ENCODE data around the gene TTYH3. TPM values are rescaled to one million over a fixed set of nuclear protein-coding genes. Genes with fewer than 3 reads are reported as not detected.
"Not testable (repeated sequence)": the region's sequence is repeated elsewhere in the genome, so short reads cannot be mapped to it uniquely, and the experiment has no call there.

TTYH3 gene
- total and polyA plus RNA-seq, 7 experiments from 2014 or later = 0.53 to 115 (median 18.1) TPM

DNA sequence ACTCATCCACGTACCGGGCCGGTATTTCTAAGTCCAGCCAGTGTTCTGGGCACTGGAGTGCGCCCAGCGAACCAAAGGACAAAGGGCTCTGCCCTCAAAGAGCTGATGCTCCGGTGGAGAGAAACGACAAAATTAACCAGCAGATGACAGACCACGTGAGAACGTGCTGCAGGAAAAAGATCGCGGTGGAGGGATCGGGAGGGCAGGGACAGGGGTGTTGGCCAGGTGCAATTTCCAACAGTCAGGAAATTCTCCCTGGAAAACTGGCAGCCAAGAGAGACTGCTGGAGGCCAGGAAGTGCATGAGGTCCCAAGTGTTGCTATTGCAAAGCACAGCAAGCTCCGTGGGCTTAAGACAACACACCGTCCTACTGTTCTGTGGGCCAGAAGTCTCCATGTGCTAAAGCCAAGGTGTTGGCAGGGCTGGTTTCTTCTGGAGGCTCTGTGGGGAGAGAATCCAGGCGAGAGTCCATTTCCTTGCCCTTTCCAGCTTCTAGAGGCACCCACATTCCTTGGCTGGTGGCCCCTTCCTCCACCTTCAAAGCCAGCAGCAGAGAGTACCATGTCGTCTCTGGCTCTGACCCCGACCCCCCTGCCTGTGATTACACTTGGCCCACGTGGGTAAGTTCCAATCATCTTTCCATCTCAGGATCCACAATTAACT is 34.9 kb downstream of the TTYH3 start:
- no peak for DNase-seq

DNA sequence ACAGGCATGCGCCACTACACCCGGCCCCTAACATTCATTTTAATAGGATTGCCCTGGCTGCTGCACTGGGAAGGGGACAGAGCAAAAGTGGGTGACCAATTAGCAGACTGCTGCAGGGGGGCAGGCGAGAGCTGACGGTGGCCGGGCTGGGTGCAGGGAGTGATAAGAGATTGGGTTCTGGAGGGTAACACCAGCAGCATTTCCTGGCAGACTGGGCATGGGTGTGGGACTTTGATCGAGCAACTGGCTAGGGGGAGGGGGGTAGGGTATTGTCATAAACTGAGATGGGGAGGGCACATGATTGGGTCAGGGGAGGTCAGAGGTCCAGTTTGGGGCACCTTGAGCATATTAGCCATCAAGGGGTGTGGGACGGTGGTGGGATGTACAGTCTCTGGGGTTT is 36.1 kb downstream of the TTYH3 start:
- ATAC-seq = no peak
- peaks cover 6% of the 10 kb centered on the region in 2 donors for H3K4me1 ChIP-seq (ENCODE audit: control insufficient read depth in 2 of 2, insufficient read depth in 2 of 2, low read length in 2 of 2)
- Mint-ChIP-seq H3K27me3 (peaks cover 0 to 21% (median 4%) of the 10 kb centered on the region in 5 donors), H3K27ac (peak overlapping the region in 1 of 9 donors; percentile 43), H3K9me3 (no peaks in the 10 kb centered on the region), H3K4me3 (no peak overlapping the region), H3K4me1 (peaks cover 0 to 13% (median 4%) of the 10 kb centered on the region in 7 donors), H3K36me3 (no peaks in the 10 kb centered on the region)
- DNase-seq = no peak
- no peaks in the 10 kb centered on the region for H3K36me3 ChIP-seq (ENCODE audit: control insufficient read depth in 2 of 3, insufficient read depth in 3 of 3, low read length in 3 of 3)
- POLR2A ChIA-PET = no interaction called here
- no peak overlapping the region for H3K4me3 ChIP-seq (ENCODE audit: low read length)
- no peaks in the 10 kb centered on the region for H3K27me3 ChIP-seq (ENCODE audit: control insufficient read depth in 2 of 2, insufficient read depth in 2 of 2, low read length in 2 of 2)
- intact Hi-C loops (cut with micrococcal nuclease) = no loop called here
- H3K27ac ChIP-seq (ENCODE audit: low read depth, low read length) = no peak overlapping the region
- no peaks in the 10 kb centered on the region for H3K9me3 ChIP-seq (ENCODE audit: control insufficient read depth in 2 of 3, low read length in 3 of 3)
- CTCF ChIA-PET = interaction anchor here (0.6 to 1.4 kb wide), 3 partner anchors 40 to 744 kb away, joined by 5 to 6 read pairs (median 5); no protein-coding TSS in a partner anchor

More for the DNA sequence above, 34.9 kb downstream of the TTYH3 start:
- ChIA-PET CTCF (interaction anchor here (1.4 kb wide), 1 partner anchor 43 kb away, joined by 5 read pairs; no protein-coding TSS in a partner anchor), POLR2A (no interaction called here)
- peak overlapping the region in 1 of 9 donors; percentile 62 for H3K27ac Mint-ChIP-seq
- no peaks in the 10 kb centered on the region for H3K27me3 ChIP-seq (ENCODE audit: control insufficient read depth in 2 of 2, insufficient read depth in 2 of 2, low read length in 2 of 2)
- peaks cover 6% of the 10 kb centered on the region in 2 donors for H3K4me1 ChIP-seq (ENCODE audit: control insufficient read depth in 2 of 2, insufficient read depth in 2 of 2, low read length in 2 of 2)
- H3K36me3 ChIP-seq (ENCODE audit: control insufficient read depth in 2 of 3, insufficient read depth in 3 of 3, low read length in 3 of 3) = no peaks in the 10 kb centered on the region
- intact Hi-C loops (cut with micrococcal nuclease) = no loop called here
- no peaks in the 10 kb centered on the region for H3K9me3 ChIP-seq (ENCODE audit: control insufficient read depth in 2 of 3, low read length in 3 of 3)
- no peaks in the 10 kb centered on the region for H3K36me3 Mint-ChIP-seq
- ATAC-seq = no peak
- H3K9me3 Mint-ChIP-seq = no peaks in the 10 kb centered on the region
- H3K27me3 Mint-ChIP-seq = peaks cover 0 to 21% (median 4%) of the 10 kb centered on the region in 5 donors
- H3K4me1 Mint-ChIP-seq = peaks cover 0 to 14% (median 4%) of the 10 kb centered on the region in 7 donors
- H3K4me3 Mint-ChIP-seq = no peak overlapping the region
- no peak overlapping the region for H3K27ac ChIP-seq (ENCODE audit: low read depth, low read length)
- no peak overlapping the region for H3K4me3 ChIP-seq (ENCODE audit: low read length)

DNA sequence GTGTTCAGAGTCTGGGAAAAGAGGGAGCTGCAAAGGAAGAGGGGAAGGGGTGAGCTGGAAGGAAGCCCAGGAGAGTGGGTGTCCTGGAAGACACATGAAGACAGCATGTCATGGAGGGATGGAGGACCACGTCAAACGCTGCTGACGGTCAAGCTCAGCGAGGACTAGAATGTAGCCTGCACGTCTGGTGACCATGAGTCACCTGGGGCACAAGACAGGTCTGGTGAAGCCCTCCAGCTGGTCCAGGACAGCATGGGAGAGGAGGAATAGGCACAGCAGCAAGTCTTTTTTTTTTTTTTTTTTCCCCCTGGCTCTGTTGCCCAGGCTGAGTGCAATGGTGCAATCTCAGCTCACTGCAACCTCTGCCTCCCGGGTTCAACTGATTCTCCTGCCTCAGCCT is 36.6 kb downstream of the TTYH3 start:
- DNase-seq = no peak
- no peak for ATAC-seq
- CTCF ChIA-PET = interaction anchor here (0.6 to 1.4 kb wide), 3 partner anchors 39 to 745 kb away, joined by 5 to 6 read pairs (median 5); no protein-coding TSS in a partner anchor
- intact Hi-C loops (cut with micrococcal nuclease) = no loop called here
- peaks cover 0 to 23% (median 4%) of the 10 kb centered on the region in 5 donors for H3K27me3 Mint-ChIP-seq
- Histone ChIP-seq H3K4me1 (ENCODE audit: control insufficient read depth in 2 of 2, insufficient read depth in 2 of 2, low read length in 2 of 2) (peaks cover 6% of the 10 kb centered on the region in 2 donors), H3K4me3 (ENCODE audit: low read length) (no peak overlapping the region), H3K36me3 (ENCODE audit: control insufficient read depth in 2 of 3, insufficient read depth in 3 of 3, low read length in 3 of 3) (no peaks in the 10 kb centered on the region), H3K27me3 (ENCODE audit: control insufficient read depth in 2 of 2, insufficient read depth in 2 of 2, low read length in 2 of 2) (no peaks in the 10 kb centered on the region), H3K27ac (ENCODE audit: low read depth, low read length) (no peak overlapping the region), H3K9me3 (ENCODE audit: control insufficient read depth in 2 of 3, low read length in 3 of 3) (no peaks in the 10 kb centered on the region)
- no peak overlapping the region for H3K4me3 Mint-ChIP-seq
- H3K4me1 Mint-ChIP-seq = peaks cover 0 to 13% (median 4%) of the 10 kb centered on the region in 7 donors
- peak overlapping the region in 2 of 9 donors; percentile 43 to 46 for H3K27ac Mint-ChIP-seq
- POLR2A ChIA-PET = no interaction called here
- no peaks in the 10 kb centered on the region for H3K36me3 Mint-ChIP-seq
- no peaks in the 10 kb centered on the region for H3K9me3 Mint-ChIP-seq

DNA sequence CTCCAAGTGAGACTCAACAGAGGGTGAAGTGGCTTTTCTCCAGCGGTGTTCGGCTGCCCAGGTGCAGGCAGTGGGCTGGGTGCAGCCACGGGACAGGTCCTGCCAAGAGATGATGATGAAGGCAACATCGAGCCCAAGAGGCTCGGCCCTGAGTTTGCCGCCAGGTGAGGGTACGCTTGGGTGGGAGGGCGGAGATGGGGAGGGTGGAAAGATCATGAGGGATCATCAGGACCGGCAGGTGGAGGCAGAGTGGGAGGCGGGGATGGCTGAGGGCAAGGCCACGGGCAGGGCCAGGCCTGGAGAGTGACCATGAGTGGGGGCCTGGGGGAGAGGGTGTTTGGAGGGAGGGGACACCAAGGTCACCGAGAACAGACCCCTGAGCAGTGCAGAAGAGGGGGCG is 38.4 kb downstream of the TTYH3 start:
- H3K36me3 ChIP-seq (ENCODE audit: control insufficient read depth in 2 of 3, insufficient read depth in 3 of 3, low read length in 3 of 3) = no peaks in the 10 kb centered on the region
- Mint-ChIP-seq H3K4me3 (peak overlapping the region in 1 of 10 donors; percentile 41), H3K27ac (peak overlapping the region in 1 of 9 donors; percentile 3), H3K27me3 (peaks cover 0 to 35% (median 4%) of the 10 kb centered on the region in 5 donors), H3K9me3 (peaks cover 0 to 4% (median 0%) of the 10 kb centered on the region in 11 donors), H3K36me3 (no peaks in the 10 kb centered on the region), H3K4me1 (peaks cover 0 to 13% (median 4%) of the 10 kb centered on the region in 7 donors)
- no peak overlapping the region for H3K4me3 ChIP-seq (ENCODE audit: low read length)
- ATAC-seq = no peak
- POLR2A ChIA-PET = interaction anchor here (0.6 to 2.1 kb wide), 3 partner anchors 28 to 200 kb away, joined by 3 to 5 read pairs (median 3); no protein-coding TSS in a partner anchor
- H3K9me3 ChIP-seq (ENCODE audit: control insufficient read depth in 2 of 3, low read length in 3 of 3) = no peaks in the 10 kb centered on the region
- H3K27ac ChIP-seq (ENCODE audit: low read depth, low read length) = no peak overlapping the region
- CTCF ChIA-PET = interaction anchor here (0.7 to 4.3 kb wide), 6 partner anchors 10 to 46 kb away, joined by 3 to 45 read pairs (median 4); no protein-coding TSS in a partner anchor
- H3K4me1 ChIP-seq (ENCODE audit: control insufficient read depth in 2 of 2, insufficient read depth in 2 of 2, low read length in 2 of 2) = peaks cover 6% of the 10 kb centered on the region in 2 donors
- no peak for DNase-seq
- intact Hi-C loops (cut with micrococcal nuclease) = loop anchor here in 1 of 2 donors (2.0 kb wide), 2 partner anchors 49 to 219 kb away; no protein-coding TSS in a partner anchor
- H3K27me3 ChIP-seq (ENCODE audit: control insufficient read depth in 2 of 2, insufficient read depth in 2 of 2, low read length in 2 of 2) = no peaks in the 10 kb centered on the region

DNA sequence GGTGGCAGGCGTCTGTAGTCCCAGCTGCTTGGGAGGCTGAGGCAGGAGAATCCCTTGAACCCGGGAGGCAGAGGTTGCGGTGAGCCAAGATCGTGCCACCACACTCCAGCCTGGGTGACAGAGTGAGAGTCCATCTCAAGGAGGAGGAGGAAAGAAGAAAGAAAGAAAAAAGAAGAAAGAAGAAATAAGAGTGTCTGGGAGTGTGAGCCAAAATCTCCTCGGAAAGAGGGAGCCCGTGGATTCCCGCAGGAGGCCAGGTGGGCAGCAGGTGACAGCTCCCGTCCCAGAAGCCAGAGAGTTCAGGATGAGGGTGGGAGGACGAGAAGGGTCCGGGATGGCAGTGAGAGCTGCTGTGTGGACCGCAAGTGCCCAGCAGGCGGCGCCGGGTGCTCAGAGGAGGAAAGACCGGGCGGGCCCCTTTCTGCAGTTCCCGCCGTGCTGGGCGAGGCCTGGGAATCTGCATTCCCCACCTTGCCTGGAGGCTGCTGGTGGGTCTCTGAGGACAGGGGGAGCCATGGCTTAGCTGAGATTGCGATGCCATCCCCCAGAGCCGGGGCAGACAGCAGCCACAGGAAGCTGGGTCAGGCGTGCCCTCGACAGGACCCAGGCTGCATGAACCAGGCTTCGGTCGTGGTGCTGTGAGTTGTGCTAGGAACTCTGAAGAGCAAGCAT is 39.1 kb downstream of the TTYH3 start:
- Histone ChIP-seq H3K27me3 (ENCODE audit: control insufficient read depth in 2 of 2, insufficient read depth in 2 of 2, low read length in 2 of 2) (no peaks in the 10 kb centered on the region), H3K4me3 (ENCODE audit: low read length) (no peak overlapping the region), H3K9me3 (ENCODE audit: control insufficient read depth in 2 of 3, low read length in 3 of 3) (no peaks in the 10 kb centered on the region), H3K4me1 (ENCODE audit: control insufficient read depth in 2 of 2, insufficient read depth in 2 of 2, low read length in 2 of 2) (peaks cover 6% of the 10 kb centered on the region in 2 donors), H3K36me3 (ENCODE audit: control insufficient read depth in 2 of 3, insufficient read depth in 3 of 3, low read length in 3 of 3) (no peaks in the 10 kb centered on the region), H3K27ac (ENCODE audit: low read depth, low read length) (no peak overlapping the region)
- Mint-ChIP-seq H3K4me1 (peaks cover 0 to 13% (median 4%) of the 10 kb centered on the region in 7 donors), H3K27me3 (peaks cover 0 to 35% (median 4%) of the 10 kb centered on the region in 5 donors), H3K4me3 (peak overlapping the region in 1 of 10 donors; percentile 49), H3K27ac (peak overlapping the region in 3 of 9 donors; percentile 26 to 47 (median 34)), H3K9me3 (peaks cover 0 to 4% (median 0%) of the 10 kb centered on the region in 11 donors), H3K36me3 (no peaks in the 10 kb centered on the region)
- intact Hi-C loops (cut with micrococcal nuclease) = loop anchor here (1.0 to 2.0 kb wide), 3 partner anchors 38 to 220 kb away; no protein-coding TSS in a partner anchor
- peak; percentile 83 for ATAC-seq
- DNase-seq = peak; percentile 30 to 70 (median 59)
- ChIA-PET CTCF (interaction anchor here (0.5 to 4.3 kb wide), 8 partner anchors 10 to 72 kb away, joined by 3 to 45 read pairs (median 4); no protein-coding TSS in a partner anchor), POLR2A (interaction anchor here (0.6 to 2.1 kb wide), 3 partner anchors 27 to 200 kb away, joined by 3 to 5 read pairs (median 3); no protein-coding TSS in a partner anchor)

DNA sequence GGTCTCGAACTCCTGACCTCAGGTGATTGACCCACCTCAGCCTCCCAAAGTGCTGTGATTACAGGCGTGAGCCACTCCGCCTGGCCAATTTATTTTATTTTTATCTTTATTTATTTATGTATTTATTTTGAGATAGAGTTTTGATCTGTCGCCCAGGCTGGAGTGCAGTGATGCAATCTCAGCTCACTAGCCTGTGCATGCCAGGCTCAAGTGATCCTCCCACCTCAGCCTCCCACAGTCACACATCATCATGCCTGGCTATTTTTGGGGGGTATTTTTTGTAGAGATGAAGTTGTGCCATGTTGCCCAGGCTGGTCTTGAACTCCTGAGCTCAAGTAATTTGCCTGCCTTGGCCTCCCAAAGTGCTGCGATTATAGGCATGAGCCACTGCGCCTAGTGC is 41.4 kb downstream of the TTYH3 start:
- H3K9me3 Mint-ChIP-seq; H3K4me3 Mint-ChIP-seq; H3K36me3 ChIP-seq (ENCODE audit: control insufficient read depth in 2 of 3, insufficient read depth in 3 of 3, low read length in 3 of 3); H3K36me3 Mint-ChIP-seq; H3K27me3 ChIP-seq (ENCODE audit: control insufficient read depth in 2 of 2, insufficient read depth in 2 of 2, low read length in 2 of 2); ATAC-seq; H3K9me3 ChIP-seq (ENCODE audit: control insufficient read depth in 2 of 3, low read length in 3 of 3); H3K27ac Mint-ChIP-seq; DNase-seq; intact Hi-C loops (cut with micrococcal nuclease); H3K27ac ChIP-seq (ENCODE audit: low read depth, low read length); H3K4me1 ChIP-seq (ENCODE audit: control insufficient read depth in 2 of 2, insufficient read depth in 2 of 2, low read length in 2 of 2); H3K4me3 ChIP-seq (ENCODE audit: low read length): not testable (repeated sequence)
- CTCF ChIA-PET = interaction anchor here (4.3 kb wide), 1 partner anchor 38 kb away, joined by 45 read pairs; no protein-coding TSS in a partner anchor
- peaks cover 0 to 13% (median 4%) of the 10 kb centered on the region in 7 donors for H3K4me1 Mint-ChIP-seq
- POLR2A ChIA-PET = interaction anchor here (0.9 kb wide), 1 partner anchor 44 kb away, joined by 3 read pairs; no protein-coding TSS in a partner anchor
- H3K27me3 Mint-ChIP-seq = peaks cover 0 to 29% (median 2%) of the 10 kb centered on the region in 5 donors

All from naive thymus-derived CD4-positive, alpha-beta T cell (primary cell).